22Rv1 (cell line): ENCODE measurements around the gene HOOK2.

Experiments used
- H3K27ac ChIP-seq: fragments of 450-650 bp; 2 replicates; pipeline ENCODE4 v1.5.1; 2017
- CTCF ChIP-seq: fragments of 450-650 bp; IDR thresholded peaks from 2 replicates; pipeline ENCODE4 v1.5.1; 2017; ENCODE audit warnings: mild to moderate bottlenecking
- ZFX ChIP-seq: fragments of 450-650 bp; IDR thresholded peaks from 2 replicates; pipeline ENCODE4 v1.6.1; 2017; ENCODE audit warnings: antibody characterized with exemption, borderline replicate concordance

Gene HOOK2

GRCh38 chr19:12766051-12766521 is 9.3 kb downstream of the HOOK2 start:
- TF ChIP-seq ZFX (no peak), CTCF (peak; percentile 98)

GRCh38 chr19:12764698-12765097 is 10.7 kb downstream of the HOOK2 start:
- H3K27ac ChIP-seq = no peak overlapping the region
- no peak for TF ChIP-seq CTCF

More at GRCh38 chr19:12766051-12766521, 9.3 kb downstream of the HOOK2 start:
- H3K27ac ChIP-seq = peak overlapping the region; percentile 60

- no peak for TF ChIP-seq CTCF
- no peak for TF ChIP-seq ZFX
- no peak overlapping the region for H3K27ac ChIP-seq
Observed at GRCh38 chr19:12763100-12763499, 12.3 kb downstream of the HOOK2 start.

- TF ChIP-seq ZFX (no peak), CTCF (no peak)
- peak overlapping the region; percentile 23; the same call in 1 of the 2 replicates for H3K27ac ChIP-seq
Observed at GRCh38 chr19:12759686-12760085, 15.7 kb downstream of the HOOK2 start.

GRCh38 chr19:12757544-12758274 is 17.6 kb downstream of the HOOK2 start:
- TF ChIP-seq CTCF (peak; percentile 98), ZFX (no peak)
- H3K27ac ChIP-seq = no peak overlapping the region; the same call in 1 of the 2 replicates

GRCh38 chr19:12756150-12756883 is 19.0 kb downstream of the HOOK2 start:
- TF ChIP-seq CTCF (no peak), ZFX (no peak)
- no peak overlapping the region for H3K27ac ChIP-seq
